22Rv1 (cell line): ENCODE measurements around the gene MARCHF3.

Experiments
- ZFX ChIP-seq: fragments of 450-650 bp; IDR thresholded peaks from 2 replicates; pipeline ENCODE4 v1.6.1; 2017; ENCODE audit warnings: antibody characterized with exemption, borderline replicate concordance
- TF ChIP-seq, protein P1 (sequence below): fragments of 450-650 bp; IDR thresholded peaks from 2 replicates; pipeline ENCODE4 v1.5.1; 2017; ENCODE audit warnings: mild to moderate bottlenecking

DNA sequence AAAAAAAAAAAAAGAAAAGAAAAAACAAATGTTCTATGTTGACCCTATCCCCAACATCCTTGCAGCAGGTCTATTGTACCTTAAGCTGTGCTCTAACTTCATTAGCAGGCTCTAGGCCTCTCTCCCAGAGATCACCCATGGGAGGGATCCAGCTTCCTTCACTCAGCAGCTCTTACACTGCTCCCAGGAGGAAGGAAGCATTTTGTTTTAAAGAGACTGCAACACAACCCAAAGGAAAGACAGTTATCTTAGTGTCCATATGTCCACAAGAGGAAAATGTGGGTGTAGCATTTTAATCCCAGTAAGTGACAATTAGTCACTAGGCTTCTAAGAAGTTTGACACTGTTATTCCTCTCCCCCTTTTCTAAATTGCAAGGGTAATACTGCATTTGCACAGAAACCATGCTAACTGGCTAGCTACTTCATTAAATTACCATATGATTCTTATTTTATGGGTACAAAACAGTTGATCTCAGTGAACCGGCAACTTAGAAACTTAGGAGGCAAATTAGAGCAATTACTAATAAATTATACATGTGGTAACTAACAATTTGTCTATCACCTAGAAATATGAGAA is 58.8 kb downstream of the MARCHF3 start:
- TF ChIP-seq, protein P1, sequence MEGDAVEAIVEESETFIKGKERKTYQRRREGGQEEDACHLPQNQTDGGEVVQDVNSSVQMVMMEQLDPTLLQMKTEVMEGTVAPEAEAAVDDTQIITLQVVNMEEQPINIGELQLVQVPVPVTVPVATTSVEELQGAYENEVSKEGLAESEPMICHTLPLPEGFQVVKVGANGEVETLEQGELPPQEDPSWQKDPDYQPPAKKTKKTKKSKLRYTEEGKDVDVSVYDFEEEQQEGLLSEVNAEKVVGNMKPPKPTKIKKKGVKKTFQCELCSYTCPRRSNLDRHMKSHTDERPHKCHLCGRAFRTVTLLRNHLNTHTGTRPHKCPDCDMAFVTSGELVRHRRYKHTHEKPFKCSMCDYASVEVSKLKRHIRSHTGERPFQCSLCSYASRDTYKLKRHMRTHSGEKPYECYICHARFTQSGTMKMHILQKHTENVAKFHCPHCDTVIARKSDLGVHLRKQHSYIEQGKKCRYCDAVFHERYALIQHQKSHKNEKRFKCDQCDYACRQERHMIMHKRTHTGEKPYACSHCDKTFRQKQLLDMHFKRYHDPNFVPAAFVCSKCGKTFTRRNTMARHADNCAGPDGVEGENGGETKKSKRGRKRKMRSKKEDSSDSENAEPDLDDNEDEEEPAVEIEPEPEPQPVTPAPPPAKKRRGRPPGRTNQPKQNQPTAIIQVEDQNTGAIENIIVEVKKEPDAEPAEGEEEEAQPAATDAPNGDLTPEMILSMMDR = no peak
- no peak for TF ChIP-seq ZFX
